HepG2 (cell line): ENCODE data around the gene EIF4G3. TPM values are rescaled to one million over a fixed set of nuclear protein-coding genes. Genes with fewer than 3 reads are reported as not detected.

Experiments
- ATAC-seq: fragments of 200-7000 bp; cut with Tn5 transposase; 3 replicates; pipeline ENCODE4 v1.9.1; 2020; ENCODE audit warnings: mild to moderate bottlenecking, moderate library complexity
- BruUV-seq: library from RNA; stranded (reverse); fragments of 400-500 nt; replicated peaks from 2 replicates; lab custom pipeline; 2021; lab: Mats Ljungman, UMichigan
- CTCF ChIA-PET: fragments of 300-600 bp; formaldehyde crosslinking; extraction: SDS; loops from one replicate; lab custom pipeline; 2021; ENCODE audit warnings: low total read pairs, inconsistent platforms, low intra/inter-chr PET ratio; lab: Yijun Ruan, JAX
- POLR2A ChIA-PET: fragments of 350-600 bp; sonication (Branson Sonifier 250); formaldehyde crosslinking; loops from one replicate; lab custom pipeline; 2020; ENCODE audit warnings: antibody characterized with exemption, inconsistent platforms; lab: Yijun Ruan, JAX
- DNase-seq: peaks from one replicate; pipeline ENCODE4 v3.0.0-alpha.2; 2015; ENCODE audit warnings: low spot score
- FAIRE-seq: peaks from 3 replicates; lab custom pipeline; 2011; peaks lifted over from hg19 to GRCh38; lab: Jason Lieb, UNC
- H2AFZ ChIP-seq: one replicate; pipeline ENCODE4 v1.6.1; 2011; ENCODE audit warnings: low read length, inconsistent platforms
- H3K27ac ChIP-seq: fragments of 300-600 bp; 3 replicates; pipeline ENCODE4 v1.8.0; 2011; ENCODE audit warnings: mixed run types, mild to moderate bottlenecking, mixed read lengths, low read length, inconsistent platforms; ENCODE audit not compliant: insufficient read depth; ENCODE audit errors: extremely low read length
- H3K27me3 ChIP-seq, 2 experiments: fragments of 200-600 bp in 1 of 2; 2 replicates in 1 of 2; 3 replicates in 1 of 2; pipeline versions ENCODE4 v1.6.0 to v1.8.0; 2011; ENCODE audit warnings: low read length in 2 of 2, mild to moderate bottlenecking in 2 of 2, moderate library complexity in 2 of 2, inconsistent platforms in 1 of 2; ENCODE audit not compliant: insufficient read depth in 2 of 2, control insufficient read depth in 1 of 2
- H3K36me3 ChIP-seq, 2 experiments: fragments of 200-600 bp in 1 of 2; replicated peaks in 1 of 2; 2 replicates in 1 of 2; 3 replicates in 1 of 2; pipeline versions ENCODE4 v1.5.1 to v1.8.0; 2011; ENCODE audit warnings: low read length in 2 of 2, inconsistent platforms in 1 of 2; ENCODE audit not compliant: insufficient read depth in 2 of 2, control insufficient read depth in 1 of 2
- H3K4me1 ChIP-seq: 2 replicates; pipeline ENCODE4 v1.5.1; 2012; ENCODE audit warnings: low read length, inconsistent platforms; ENCODE audit not compliant: insufficient read depth
- H3K4me2 ChIP-seq: 2 replicates; pipeline ENCODE4 v1.6.0; 2011; ENCODE audit warnings: low read depth, low read length, inconsistent platforms
- H3K4me3 ChIP-seq, 3 experiments: fragments of 200-600 bp in 1 of 3; sonication (generic), shearing (Covaris generic) in 1 of 3; replicated peaks in 1 of 3; 2 replicates each; pipeline ENCODE4 v1.5.1; 2011 to 2016; ENCODE audit warnings: low read length in 3 of 3, inconsistent platforms in 2 of 3, low read depth in 2 of 3, mild to moderate bottlenecking in 2 of 3, control low read depth in 1 of 3, mixed read lengths in 1 of 3; ENCODE audit not compliant: insufficient read depth in 1 of 3
- H3K79me2 ChIP-seq: one replicate; pipeline ENCODE4 v1.6.1; 2011; ENCODE audit warnings: low read length, inconsistent platforms; ENCODE audit not compliant: insufficient read depth
- H3K9ac ChIP-seq: 2 replicates; pipeline ENCODE4 v1.6.0; 2011; ENCODE audit warnings: mild to moderate bottlenecking, low read depth, low read length, inconsistent platforms; ENCODE audit not compliant: insufficient read depth
- H3K9me3 ChIP-seq: 2 replicates; pipeline ENCODE4 v1.5.1; 2012; ENCODE audit warnings: mild to moderate bottlenecking, low read length
- H4K20me1 ChIP-seq: 2 replicates; pipeline ENCODE4 v1.6.0; 2011; ENCODE audit warnings: inconsistent platforms, mild to moderate bottlenecking, low read length, moderate library complexity; ENCODE audit not compliant: insufficient read depth
- DRAP1 ChIP-seq: IDR thresholded peaks from 2 replicates; pipeline ENCODE4 v1.6.1; 2016; ENCODE audit warnings: missing genetic modification reagents, missing compliant biosample characterization
- HNF1B ChIP-seq: sonication (generic); formaldehyde crosslinking; IDR thresholded peaks from 2 replicates; pipeline ENCODE4 v1.5.1; 2020; ENCODE audit warnings: mild to moderate bottlenecking, moderate library complexity, missing genetic modification reagents
- HOXA5 ChIP-seq: sonication (generic); formaldehyde crosslinking; IDR thresholded peaks from 2 replicates; pipeline ENCODE4 v1.4.0; 2020; ENCODE audit warnings: missing genetic modification reagents
- NR2C2 ChIP-seq: sonication (generic); formaldehyde crosslinking; IDR thresholded peaks from 2 replicates; pipeline ENCODE4 v1.4.0; 2020; ENCODE audit warnings: missing genetic modification reagents, mild to moderate bottlenecking, moderate library complexity, borderline replicate concordance
- SP2 ChIP-seq: sonication (generic); formaldehyde crosslinking; IDR thresholded peaks from 2 replicates; pipeline ENCODE4 v1.5.1; 2020; ENCODE audit warnings: mild to moderate bottlenecking, missing genetic modification reagents
- ZMAT3 ChIP-seq: sonication (generic); formaldehyde crosslinking; conservative IDR thresholded peaks from 2 replicates; pipeline ENCODE4 v1.7.0; 2021; ENCODE audit warnings: missing genetic modification reagents
- ZNF124 ChIP-seq: sonication (generic); formaldehyde crosslinking; IDR thresholded peaks from 2 replicates; pipeline ENCODE4 v1.4.0; 2020; ENCODE audit warnings: missing genetic modification reagents
- ZNF253 ChIP-seq: sonication (generic); formaldehyde crosslinking; IDR thresholded peaks from 2 replicates; pipeline ENCODE4 v1.8.0; 2022; ENCODE audit warnings: mild to moderate bottlenecking, missing genetic modification reagents, borderline replicate concordance
- ZNF782 ChIP-seq: sonication (generic); formaldehyde crosslinking; IDR thresholded peaks from 2 replicates; pipeline ENCODE4 v1.4.0; 2020; ENCODE audit warnings: missing genetic modification reagents, mild to moderate bottlenecking, borderline replicate concordance
- WGBS: methylation state at CpG from one replicate; pipeline ENCODE4 v1.1.6; 2017; ENCODE audit warnings: low lambda C conversion rate; 5-methylcytosine and 5-hydroxymethylcytosine counted together
- in situ Hi-C: cut with HindIII; loops from 2 replicates; pipeline ENCODE4 v1.10.0; 2017; ENCODE audit warnings: low pct_unique_long_range_greater_than_20kb; ENCODE audit not compliant: extremely low pct_ligation_motif_present
- intact Hi-C: fragments of 100-400 bp; cut with micrococcal nuclease; formaldehyde crosslinking; loops from one replicate; pipeline ENCODE4 v1.10.0; 2022; ENCODE audit not compliant: unreplicated experiment
- polyA plus RNA-seq, 8 experiments: library from polyadenylated mRNA; depleted of rRNA in 3 of 8; stranded (reverse) in 7 of 8; unstranded in 1 of 8; fragments of >200 nt; fragmentation: Illumina TruSeq in 4 of 8; extraction: Trizol in 4 of 8; gene quantifications; 2 replicates each; pipeline versions ENCODE4 v1.2.1 to v1.2.3, GENCODE V29; 2011 to 2016; ENCODE audit warnings: low read depth in 4 of 8, missing spikeins in 1 of 8, mixed read lengths in 1 of 8; ENCODE audit not compliant: insufficient read depth in 1 of 8
- total RNA-seq, 5 experiments: library from RNA; depleted of rRNA; stranded (reverse); fragments of >200 nt; fragmentation: Illumina TruSeq; extraction: Trizol; gene quantifications; 2 replicates each; pipeline ENCODE4 v1.2.3, GENCODE V29; 2016; ENCODE audit warnings: low read depth in 1 of 5

The EIF4G3 gene
- total and polyA plus RNA-seq, 2 of the 13 experiments (the other 11 are each of a cell fraction or from before 2014, with no cell fraction given), result 22.2 to 27.6 TPM

DNA sequence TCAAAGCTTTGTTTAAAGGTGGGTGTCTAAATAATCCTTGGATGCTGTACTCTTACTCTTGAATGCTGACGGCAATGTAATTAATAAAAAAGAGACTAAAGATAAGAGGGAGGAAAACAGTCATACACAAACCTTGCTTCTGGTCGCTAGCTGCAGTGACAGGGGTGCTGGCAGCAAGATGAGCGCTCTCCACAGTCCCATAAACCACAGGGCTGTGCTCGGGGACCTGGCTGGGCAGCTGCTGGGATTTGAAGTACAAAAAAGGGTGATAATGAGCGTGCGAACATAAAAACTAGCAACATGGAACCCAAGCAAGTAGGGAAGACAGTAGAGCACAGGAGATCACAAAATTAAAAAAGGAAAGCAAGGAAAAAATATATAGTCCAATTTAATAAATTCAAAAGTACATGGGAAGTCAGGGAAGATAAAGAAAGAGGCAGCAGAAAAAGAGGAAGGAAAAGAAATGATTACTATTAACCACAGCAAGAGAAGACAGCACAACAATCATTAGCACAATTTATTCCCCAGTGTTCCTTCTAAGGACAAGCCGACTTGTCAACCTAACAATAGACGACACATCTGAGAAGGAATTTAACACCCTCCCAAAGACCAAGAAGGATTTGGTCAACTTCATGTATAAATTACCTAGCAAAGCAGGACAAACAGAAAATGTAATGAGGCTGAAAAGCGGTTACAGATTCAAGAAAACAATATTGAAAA is 226.7 kb downstream of the EIF4G3 start:
- H3K27ac ChIP-seq, result no peak overlapping the region
- DNase-seq (no peak), ATAC-seq (no peak), FAIRE-seq (no peak)
- no peak overlapping the region for H3K4me2 ChIP-seq
- POLR2A ChIA-PET, result no interaction called here
- H3K9ac ChIP-seq, result no peak overlapping the region
- intact Hi-C loops (no loop called here), in situ Hi-C loops (no loop called here)
- H4K20me1 ChIP-seq, result no peaks in the 10 kb centered on the region
- H3K4me1 ChIP-seq, result peaks cover 11% of the 10 kb centered on the region
- BruUV-seq, result no TSS peak
- H3K36me3 ChIP-seq, result peaks cover 1 to 9% of the 10 kb centered on the region in 2 experiments; a peak in 2 of 5 replicates
- 94% methylated on average over 9 of the region's 9 CpGs for WGBS
- H3K9me3 ChIP-seq, result no peaks in the 10 kb centered on the region
- H2AFZ ChIP-seq, result no peak overlapping the region
- TF ChIP-seq ZNF253, result no peak
- TF ChIP-seq HOXA5, result no peak
- no peak for TF ChIP-seq NR2C2 (CRISPR knock-in tag)
- no peak for TF ChIP-seq ZNF782 (CRISPR knock-in tag)
- TF ChIP-seq ZMAT3 (CRISPR knock-in tag), result no peak
- TF ChIP-seq HNF1B, result no peak
- no peak for TF ChIP-seq DRAP1 (CRISPR knock-in tag)
- no peak for TF ChIP-seq ZNF124 (CRISPR knock-in tag)
- TF ChIP-seq SP2 (CRISPR knock-in tag), result no peak
- no peaks in the 10 kb centered on the region for H3K79me2 ChIP-seq
- no peak overlapping the region for H3K4me3 ChIP-seq
- no peaks in the 10 kb centered on the region for H3K27me3 ChIP-seq
- CTCF ChIA-PET, result no interaction called here
